ENCODE data around the gene MAOB. TPM values are rescaled to one million over a fixed set of nuclear protein-coding genes. Genes with fewer than 3 reads are reported as not detected.

MAOB gene
- total RNA-seq, 4 donors from 2014 or later = 35.5 to 143 (median 67.9) TPM

DNA sequence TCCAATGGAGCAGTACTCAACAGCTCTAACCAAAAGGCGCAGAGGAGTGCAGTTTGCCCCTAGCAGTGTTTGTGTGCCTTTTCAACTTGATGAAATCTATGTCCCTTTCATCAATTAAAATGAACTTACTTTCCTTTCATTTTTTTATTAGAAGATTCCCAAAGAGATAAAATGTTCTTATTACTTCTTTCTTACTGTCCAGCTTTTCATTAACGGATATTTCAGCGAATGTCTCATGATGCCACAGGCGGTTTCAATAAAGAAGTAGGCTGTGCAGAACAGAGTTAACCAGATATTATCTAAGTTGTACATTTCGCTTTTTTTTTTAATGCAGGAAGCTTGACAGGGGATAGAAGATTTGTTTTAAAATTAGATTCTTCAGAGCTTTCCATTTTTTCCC, 3.4 kb upstream of the MAOB start:
- TF ChIP-seq, protein P1, sequence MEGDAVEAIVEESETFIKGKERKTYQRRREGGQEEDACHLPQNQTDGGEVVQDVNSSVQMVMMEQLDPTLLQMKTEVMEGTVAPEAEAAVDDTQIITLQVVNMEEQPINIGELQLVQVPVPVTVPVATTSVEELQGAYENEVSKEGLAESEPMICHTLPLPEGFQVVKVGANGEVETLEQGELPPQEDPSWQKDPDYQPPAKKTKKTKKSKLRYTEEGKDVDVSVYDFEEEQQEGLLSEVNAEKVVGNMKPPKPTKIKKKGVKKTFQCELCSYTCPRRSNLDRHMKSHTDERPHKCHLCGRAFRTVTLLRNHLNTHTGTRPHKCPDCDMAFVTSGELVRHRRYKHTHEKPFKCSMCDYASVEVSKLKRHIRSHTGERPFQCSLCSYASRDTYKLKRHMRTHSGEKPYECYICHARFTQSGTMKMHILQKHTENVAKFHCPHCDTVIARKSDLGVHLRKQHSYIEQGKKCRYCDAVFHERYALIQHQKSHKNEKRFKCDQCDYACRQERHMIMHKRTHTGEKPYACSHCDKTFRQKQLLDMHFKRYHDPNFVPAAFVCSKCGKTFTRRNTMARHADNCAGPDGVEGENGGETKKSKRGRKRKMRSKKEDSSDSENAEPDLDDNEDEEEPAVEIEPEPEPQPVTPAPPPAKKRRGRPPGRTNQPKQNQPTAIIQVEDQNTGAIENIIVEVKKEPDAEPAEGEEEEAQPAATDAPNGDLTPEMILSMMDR (IDR thresholded peaks at IDR 0.05; ENCODE audit: low read depth) = no peak

DNA sequence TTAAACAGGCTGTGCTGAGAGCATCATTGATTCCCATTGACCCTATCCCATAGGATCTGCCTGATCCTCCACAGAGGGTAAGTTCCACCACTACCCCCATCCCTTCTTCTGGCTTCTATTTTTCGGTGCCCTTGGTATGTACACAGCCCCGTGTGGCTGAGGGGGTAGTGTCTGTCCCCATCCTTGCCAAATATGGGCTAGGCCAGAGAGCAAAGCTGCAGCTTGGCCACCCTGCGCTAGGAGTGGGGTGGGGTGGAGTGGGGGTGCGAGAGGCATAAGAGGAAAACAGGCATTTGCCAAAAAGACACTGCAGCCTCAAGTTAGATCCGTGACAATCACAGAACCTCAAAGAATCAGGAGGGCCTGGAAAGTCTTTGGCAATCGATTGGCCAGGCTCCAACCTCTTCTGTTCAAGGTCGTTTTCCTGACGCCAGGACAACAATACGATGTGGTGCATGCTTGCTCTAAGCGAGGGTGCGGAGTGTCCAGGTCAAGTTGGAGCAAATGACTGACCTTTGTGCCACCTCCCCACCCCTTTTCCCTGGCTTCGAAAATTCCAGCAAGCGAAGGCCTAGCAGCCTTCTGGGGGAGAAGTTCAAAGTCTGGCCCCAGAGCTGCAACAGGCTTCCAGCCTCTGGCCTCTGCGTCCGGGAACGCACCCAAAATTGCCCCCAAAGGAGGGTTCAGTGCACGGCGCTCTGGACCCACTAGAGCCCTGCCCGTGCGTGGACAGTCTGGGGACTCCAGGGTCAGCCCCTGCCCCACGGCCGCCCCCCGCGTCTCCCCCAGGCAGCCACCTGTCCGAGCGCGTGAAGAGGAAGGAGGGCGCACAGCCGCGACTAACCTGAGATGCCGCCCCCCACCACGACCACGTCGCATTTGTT, 598 bp downstream of the MAOB start:
- TF ChIP-seq, protein P1 (IDR thresholded peaks at IDR 0.05; ENCODE audit: low read depth) = no peak

DNA sequence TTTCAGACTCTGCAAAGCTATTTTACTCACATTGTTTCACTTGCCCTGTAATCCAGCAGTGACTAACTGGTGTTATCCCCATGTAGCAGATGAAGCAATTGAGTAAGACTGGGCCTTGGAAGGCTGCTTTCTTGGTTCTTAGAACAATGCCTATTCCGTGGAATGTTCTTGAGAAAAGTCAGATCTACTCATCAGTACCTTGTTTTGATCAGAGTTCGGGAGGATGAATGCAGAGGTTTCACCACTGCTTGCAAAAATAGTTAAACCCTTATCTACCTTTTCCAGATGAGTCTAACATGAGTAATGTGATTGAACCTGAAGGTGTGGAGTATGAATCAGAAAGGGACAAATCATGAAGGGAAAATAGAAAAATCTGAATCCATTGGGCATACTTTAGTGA, 1.8 kb downstream of the MAOB start:
- TF ChIP-seq, protein P1 (IDR thresholded peaks at IDR 0.05; ENCODE audit: low read depth) = no peak

DNA sequence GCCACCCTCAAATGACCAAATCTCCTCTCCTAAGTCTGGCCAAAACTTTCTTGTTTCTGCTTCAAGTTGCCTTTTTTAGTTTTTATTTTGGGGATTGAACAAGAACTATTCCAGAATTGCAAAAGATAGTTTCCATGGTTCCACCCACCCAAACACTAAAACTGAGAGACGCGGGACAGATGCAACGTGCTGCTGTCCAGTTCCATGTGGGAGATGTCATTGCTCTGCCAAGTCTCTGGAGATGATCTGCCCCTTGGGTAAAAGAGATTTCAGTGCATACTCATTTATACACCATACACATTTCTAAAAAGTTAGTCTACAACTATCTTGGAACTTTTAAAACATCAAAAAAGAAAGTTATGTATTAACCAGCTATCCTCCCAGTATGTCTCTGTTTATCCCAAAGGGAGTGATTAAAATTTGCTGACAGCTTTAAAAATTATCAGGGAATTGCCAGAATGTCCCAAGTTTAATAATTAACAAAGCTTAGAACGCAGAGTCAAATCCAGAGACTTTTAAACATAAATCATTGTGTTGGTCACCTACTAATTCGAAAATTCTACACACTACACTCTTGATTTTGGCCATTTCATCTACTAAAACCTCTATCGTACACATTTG, 3.2 kb downstream of the MAOB start:
- TF ChIP-seq, protein P1 (IDR thresholded peaks at IDR 0.05; ENCODE audit: low read depth) = no peak

DNA sequence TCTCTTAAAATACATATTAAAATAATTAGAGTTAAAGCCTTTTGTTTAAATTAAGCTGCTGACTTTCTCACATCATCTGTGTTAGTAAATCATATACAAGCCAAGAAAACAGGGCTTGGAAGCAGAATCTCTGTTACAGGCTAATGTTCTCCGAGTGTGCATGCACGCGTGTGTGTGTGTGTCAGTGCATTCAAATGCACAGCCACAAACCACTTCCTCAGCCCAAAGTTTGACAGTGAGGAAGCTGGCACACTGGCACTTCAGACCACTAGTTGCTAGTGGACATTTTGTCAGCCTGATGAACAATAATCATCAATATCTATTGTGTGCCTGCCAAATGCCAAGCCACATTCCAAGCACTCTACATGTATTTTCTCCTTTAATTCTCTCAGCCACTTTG, 5.6 kb downstream of the MAOB start:
- TF ChIP-seq, protein P1 (IDR thresholded peaks at IDR 0.05; ENCODE audit: low read depth) = no peak

DNA sequence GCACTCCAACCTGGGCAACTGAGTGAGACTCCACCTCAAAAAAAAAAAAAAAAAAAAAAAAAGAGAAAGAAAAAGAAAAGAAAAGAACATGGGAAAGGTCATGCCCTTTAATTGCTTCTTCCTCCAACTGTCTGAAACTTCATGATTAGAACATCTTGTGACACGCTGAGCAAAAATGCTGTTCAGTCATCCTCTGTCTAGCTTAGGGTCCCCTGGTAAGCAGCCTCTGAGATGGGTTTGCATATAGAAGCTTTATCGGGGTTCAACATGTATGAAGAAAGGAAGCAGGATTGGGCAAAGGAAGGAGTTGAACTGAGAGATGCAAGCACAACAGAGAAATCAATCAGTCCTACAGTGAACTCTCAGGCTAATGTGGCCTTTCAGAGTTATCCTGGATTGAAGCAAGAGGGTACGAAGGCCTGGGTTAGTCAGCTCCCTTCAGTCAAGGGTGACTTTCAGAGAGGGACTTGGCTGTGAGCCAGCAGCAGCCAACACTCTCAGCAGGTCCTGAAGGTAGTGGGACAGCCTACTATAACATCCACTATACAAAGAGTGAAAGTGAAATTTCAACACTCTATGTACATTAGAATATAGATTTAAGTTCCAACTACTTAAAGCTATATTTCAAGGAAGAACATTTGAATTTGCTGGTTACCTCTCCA, 11.4 kb downstream of the MAOB start:
- TF ChIP-seq, protein P1 (IDR thresholded peaks at IDR 0.05; ENCODE audit: low read depth) = no peak

DNA sequence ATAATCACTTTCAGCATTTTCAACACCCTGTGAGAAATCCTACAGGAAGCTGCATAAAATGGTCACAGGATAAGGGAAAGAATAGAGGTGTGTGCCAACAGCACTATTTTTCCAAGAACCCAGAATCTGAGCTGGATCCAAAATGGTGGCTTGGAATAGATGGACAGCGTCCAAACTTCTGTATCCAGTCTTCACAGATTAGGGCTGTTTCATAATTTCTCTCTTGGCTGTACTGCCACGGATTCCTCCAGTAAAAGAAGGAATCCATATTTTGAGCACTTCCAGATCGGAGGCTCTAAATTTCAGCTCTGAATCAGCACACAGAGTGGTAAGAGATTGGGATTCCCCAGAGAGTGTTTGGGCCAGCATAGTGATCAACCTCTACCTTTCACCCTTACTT, 12.2 kb downstream of the MAOB start:
- TF ChIP-seq, protein P1 (IDR thresholded peaks at IDR 0.05; ENCODE audit: low read depth) = no peak
